Epithelial cell of proximal tubule (primary cell): ENCODE data around the gene ASCL5. TPM values are rescaled to one million over a fixed set of nuclear protein-coding genes. Genes with fewer than 3 reads are reported as not detected.
A peak's percentile ranks its signal among the peaks of the same experiment; 100 is the strongest.

Source experiments
- DNase-seq: peaks from one replicate; pipeline ENCODE4 v3.0.0-alpha.2; 2011; ENCODE audit warnings: low read depth
- H3K4me3 ChIP-seq: 2 replicates; pipeline ENCODE4 v1.5.1; 2011; ENCODE audit warnings: low read depth, mild to moderate bottlenecking, low read length
- total RNA-seq: library from RNA; depleted of rRNA; stranded (reverse); fragments of >200 nt; gene quantifications from 2 replicates; pipeline ENCODE4 v1.2.3, GENCODE V29; 2015
- TF ChIP-seq, protein P1 (sequence below): conservative IDR thresholded peaks from 2 replicates; pipeline ENCODE4 v1.5.1; 2012; ENCODE audit warnings: low read depth, mild to moderate bottlenecking, low read length

ASCL5 gene
- total RNA-seq, 1 donor from 2014 or later: not detected

DNA sequence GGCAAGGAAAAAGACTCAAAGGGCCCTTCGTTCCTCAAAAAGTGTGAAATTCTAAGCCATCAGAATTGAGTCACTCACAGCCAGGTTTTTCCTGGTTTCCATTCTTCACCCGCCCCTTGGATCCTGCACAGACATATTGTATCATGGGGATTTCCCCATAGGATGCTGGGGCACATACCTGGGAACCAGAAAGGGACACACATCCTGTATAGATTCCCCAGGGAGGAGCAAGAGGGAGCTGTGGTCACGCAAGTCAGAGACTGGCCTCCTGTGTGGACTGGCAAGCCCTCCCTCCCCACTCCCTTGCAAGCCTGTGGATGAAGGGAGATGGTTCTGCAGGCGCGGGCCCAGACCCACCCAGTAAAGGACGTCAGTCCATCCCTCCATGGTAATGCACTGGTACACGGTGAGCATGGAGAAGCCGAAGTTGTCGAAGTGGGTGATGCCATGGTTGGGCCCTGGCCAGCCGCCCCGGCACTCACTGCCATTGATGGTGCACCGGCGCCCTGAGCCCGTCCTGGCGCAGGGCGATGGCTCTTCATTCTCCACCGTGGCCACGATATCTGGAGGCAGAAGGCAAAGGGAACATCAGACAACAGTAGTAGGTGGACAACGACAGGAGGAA lies 38.0 kb downstream of the ASCL5 start:
- no peak overlapping the region for H3K4me3 ChIP-seq
- DNase-seq: no peak
- TF ChIP-seq, protein P1, sequence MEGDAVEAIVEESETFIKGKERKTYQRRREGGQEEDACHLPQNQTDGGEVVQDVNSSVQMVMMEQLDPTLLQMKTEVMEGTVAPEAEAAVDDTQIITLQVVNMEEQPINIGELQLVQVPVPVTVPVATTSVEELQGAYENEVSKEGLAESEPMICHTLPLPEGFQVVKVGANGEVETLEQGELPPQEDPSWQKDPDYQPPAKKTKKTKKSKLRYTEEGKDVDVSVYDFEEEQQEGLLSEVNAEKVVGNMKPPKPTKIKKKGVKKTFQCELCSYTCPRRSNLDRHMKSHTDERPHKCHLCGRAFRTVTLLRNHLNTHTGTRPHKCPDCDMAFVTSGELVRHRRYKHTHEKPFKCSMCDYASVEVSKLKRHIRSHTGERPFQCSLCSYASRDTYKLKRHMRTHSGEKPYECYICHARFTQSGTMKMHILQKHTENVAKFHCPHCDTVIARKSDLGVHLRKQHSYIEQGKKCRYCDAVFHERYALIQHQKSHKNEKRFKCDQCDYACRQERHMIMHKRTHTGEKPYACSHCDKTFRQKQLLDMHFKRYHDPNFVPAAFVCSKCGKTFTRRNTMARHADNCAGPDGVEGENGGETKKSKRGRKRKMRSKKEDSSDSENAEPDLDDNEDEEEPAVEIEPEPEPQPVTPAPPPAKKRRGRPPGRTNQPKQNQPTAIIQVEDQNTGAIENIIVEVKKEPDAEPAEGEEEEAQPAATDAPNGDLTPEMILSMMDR: no peak

DNA sequence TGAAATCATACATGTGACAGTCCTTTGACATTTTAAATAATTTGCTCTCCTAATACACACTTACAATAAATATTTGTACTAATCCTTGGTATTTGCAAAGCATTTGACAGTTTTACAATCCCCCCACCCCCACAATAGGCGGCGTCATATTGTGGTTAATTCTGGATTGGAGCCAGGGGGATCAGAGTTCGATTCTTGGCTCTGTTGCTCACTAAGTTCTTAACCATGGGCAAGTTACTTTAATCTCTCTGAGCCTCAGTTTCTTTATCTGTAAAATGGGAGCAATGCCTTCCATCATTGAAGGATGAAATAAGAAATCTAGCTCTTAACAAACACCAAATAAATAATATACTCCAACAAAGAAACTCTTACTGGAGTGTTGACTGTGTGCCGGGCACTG lies 38.6 kb downstream of the ASCL5 start:
- no peak overlapping the region for H3K4me3 ChIP-seq
- no peak for DNase-seq
- TF ChIP-seq, protein P1: no peak

DNA sequence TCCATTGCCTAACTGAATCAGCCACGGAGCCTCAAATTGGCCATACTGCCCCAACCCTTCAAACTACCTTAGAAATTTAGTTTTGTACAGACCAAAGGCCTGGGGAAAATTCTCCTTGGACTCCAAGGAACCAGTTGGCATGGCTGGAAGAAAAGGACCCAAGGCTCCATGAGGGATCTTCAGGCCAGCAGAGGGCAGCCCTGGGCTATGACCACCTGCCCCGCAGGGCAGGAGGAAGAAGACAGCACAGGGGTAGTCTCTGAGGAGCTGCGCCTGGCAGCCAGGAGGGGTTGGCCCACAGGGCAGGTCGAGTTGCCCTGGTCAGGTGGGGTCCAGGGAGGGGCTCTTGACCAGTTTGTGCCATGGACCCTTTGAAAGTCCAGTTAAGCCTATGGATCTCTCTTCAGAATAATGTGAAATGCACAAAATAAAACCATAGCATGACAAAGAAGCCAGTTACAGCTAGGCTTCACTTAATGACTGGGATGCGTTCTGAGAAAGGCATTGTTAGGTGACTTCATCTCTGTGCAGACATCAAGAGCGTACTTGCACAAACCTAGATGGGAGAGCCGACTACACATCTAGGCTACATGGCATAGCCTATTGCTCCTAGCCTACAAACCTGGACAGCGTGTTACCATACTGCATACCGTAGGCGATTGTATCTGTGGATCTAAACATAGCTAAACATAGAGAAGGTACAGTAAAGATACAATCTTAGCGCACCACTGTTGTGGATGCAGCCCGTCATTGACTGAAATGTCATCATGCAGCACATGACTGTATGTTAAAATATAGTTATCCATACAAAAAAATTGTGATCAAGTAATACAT lies 40.9 kb downstream of the ASCL5 start:
- DNase-seq: no peak
- no peak overlapping the region for H3K4me3 ChIP-seq
- TF ChIP-seq, protein P1: peak; percentile 89

DNA sequence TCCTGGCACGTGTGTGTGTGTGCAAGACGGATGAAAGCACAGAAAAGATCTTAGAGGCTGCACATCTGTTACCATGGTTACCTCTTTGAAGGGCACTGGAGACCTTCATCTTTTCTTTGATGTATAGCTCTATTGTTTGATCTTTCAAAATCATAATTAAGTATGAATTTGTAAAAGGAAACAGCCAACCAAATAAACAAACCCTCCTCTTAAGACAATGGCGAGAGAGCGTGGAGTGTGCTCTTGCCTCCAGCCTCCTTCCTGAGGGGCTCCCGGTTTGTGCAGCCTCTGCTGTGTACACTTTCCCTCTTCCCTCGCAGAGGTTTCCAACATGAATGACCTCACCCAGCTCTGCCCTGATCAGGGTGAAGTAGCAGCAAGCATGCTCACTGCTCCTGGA lies 42.7 kb downstream of the ASCL5 start:
- no peak overlapping the region for H3K4me3 ChIP-seq
- TF ChIP-seq, protein P1: no peak
- DNase-seq: no peak

DNA sequence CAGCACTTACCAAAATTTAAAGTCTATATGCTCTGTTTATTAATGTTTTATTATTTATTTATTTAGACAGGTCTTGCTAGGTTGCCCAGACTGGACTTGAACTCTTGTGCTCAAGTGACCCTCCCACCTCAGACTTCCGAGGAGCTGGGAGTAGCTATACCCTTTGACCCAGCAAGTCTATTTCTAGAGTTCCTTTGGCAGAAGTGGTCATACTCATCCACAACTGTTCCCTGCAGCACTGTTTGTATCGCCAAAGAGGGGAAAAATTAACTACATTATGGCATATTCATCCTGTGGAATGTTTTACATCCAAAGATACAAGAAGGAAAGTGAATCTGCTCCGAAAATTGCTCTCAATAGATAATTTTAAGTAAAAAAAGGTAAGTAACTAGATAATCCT lies 43.2 kb downstream of the ASCL5 start:
- TF ChIP-seq, protein P1: no peak
- no peak for DNase-seq
- H3K4me3 ChIP-seq: no peak overlapping the region

DNA sequence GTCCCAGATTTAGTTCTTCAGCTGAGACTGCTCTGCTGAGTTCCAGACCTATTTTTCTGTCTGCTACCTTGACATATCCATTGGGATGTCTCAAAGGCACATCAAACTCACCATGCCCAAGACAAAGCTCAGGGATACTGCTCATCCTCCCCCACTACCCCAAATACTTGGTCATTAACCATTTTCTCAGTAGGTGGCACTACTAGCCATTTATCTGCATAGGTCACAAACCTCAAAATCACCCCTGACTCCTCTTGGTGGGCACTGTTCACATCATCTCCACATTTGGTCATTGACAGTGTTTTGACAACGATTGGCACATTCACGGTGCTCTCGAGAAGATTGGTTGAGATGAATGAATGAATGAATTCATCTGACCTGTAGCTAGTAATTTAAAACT lies 46.8 kb downstream of the ASCL5 start:
- no peak overlapping the region for H3K4me3 ChIP-seq
- DNase-seq: no peak
- TF ChIP-seq, protein P1: no peak
